C4-2B (cell line): Measurements from ENCODE around the gene ARCN1.

ENCODE experiments used
- H3K27ac ChIP-seq: fragments of 450-650 bp; 2 replicates; pipeline ENCODE4 v1.5.1; 2017
- ZFX ChIP-seq: fragments of 450-650 bp; IDR thresholded peaks from 2 replicates; pipeline ENCODE4 v1.6.1; 2017
- TF ChIP-seq, protein P1 (sequence below): fragments of 450-650 bp; conservative IDR thresholded peaks from 2 replicates; pipeline ENCODE4 v1.5.1; 2017; ENCODE audit warnings: mild to moderate bottlenecking

The ARCN1 gene

DNA sequence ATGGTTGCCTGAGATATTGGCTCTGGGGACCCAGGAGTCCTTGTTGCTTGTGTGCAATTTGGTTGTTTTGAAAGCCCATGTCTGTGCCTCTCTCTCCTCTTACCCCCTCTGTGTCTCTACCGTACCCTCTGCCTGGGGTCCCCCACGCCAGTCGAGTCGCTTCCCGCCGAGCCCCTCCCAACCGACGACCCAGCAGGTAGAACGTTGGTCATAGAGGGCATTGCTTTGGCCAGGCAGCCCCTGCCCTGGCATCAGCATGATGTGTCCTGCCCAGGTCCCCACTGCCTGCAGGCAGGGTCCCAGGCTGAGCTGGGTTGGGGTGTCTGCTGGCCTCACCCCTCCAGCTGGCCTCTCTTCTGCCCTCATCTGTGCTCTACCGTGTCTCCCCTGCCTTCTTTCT is 72.3 kb downstream of the ARCN1 start:
- TF ChIP-seq, protein P1, sequence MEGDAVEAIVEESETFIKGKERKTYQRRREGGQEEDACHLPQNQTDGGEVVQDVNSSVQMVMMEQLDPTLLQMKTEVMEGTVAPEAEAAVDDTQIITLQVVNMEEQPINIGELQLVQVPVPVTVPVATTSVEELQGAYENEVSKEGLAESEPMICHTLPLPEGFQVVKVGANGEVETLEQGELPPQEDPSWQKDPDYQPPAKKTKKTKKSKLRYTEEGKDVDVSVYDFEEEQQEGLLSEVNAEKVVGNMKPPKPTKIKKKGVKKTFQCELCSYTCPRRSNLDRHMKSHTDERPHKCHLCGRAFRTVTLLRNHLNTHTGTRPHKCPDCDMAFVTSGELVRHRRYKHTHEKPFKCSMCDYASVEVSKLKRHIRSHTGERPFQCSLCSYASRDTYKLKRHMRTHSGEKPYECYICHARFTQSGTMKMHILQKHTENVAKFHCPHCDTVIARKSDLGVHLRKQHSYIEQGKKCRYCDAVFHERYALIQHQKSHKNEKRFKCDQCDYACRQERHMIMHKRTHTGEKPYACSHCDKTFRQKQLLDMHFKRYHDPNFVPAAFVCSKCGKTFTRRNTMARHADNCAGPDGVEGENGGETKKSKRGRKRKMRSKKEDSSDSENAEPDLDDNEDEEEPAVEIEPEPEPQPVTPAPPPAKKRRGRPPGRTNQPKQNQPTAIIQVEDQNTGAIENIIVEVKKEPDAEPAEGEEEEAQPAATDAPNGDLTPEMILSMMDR: no peak
- no peak overlapping the region for H3K27ac ChIP-seq

DNA sequence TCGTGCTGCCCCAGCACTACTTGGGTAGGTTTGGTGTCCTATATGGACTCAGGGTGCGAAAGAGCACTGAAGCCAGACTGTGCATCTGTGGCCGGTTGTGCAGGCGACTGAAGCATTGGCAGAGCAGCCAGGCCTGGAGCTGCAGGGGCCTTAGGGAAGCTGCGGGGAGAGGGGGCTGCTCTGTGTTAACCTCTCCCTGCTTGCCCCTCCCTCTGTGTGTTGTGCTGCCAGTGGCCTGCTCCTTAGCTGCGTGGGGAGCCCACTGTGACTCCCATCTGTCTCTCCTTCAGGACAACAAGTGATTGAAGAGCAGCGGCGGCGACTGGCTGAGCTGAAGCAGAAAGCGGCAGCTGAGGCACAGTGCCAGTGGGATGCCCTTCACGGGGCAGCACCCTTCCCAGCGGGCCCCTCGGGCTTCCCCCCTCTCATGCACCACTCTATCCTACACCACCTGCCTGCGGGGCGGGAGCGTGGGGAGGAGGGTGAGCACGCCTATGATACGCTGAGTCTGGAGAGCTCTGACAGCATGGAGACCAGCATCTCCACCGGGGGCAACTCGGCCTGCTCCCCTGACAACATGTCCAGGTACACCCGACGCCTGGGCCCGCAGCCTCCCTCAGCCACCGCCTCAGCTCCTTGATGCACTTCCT is 73.0 kb downstream of the ARCN1 start:
- TF ChIP-seq ZFX: no peak
- peak overlapping the region; percentile 37 for H3K27ac ChIP-seq

DNA sequence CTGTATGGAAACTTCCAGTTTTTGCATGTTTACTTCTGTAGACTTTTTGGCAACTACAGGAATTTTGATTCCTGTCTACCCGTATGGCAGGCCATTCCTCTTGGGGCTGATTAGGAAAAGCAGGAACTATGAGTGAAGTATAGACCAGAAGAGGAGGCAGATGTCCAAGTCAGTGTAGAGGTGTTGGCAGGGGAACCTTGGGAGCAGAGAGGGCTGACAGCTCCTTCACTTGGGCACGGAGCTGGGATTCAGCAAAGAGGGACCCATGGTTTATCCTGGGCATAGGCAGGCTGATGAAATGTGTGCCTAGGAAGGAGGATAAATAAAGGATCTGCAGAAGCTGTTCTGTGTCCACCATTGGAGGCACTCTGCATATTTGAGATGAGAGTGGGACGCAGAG is 74.2 kb downstream of the ARCN1 start:
- no peak for TF ChIP-seq ZFX
- TF ChIP-seq, protein P1: no peak

DNA sequence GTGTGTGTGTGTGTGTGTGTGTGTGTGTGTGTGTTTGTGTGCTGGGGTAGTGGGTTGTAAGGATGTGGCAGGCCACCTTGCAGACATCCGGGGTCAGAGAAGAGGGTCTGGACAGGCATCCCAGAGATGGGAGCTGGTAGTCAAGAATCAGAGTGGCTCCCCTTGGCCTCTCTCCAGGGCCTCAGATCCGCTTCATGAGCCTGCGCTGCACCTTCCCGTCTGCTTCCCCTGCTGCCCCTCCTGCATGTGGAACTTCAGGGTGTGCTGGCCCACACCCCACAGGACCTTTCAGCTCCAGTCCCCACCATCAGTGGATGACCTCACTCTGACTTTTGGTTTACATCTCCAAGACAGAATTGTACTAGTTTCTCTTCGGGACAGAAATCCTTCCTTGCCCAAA is 76.1 kb downstream of the ARCN1 start:
- H3K27ac ChIP-seq: no peak overlapping the region
- no peak for TF ChIP-seq ZFX
- TF ChIP-seq, protein P1: no peak

More for the DNA sequence above, 74.2 kb downstream of the ARCN1 start:
- peak overlapping the region; percentile 37 for H3K27ac ChIP-seq

DNA sequence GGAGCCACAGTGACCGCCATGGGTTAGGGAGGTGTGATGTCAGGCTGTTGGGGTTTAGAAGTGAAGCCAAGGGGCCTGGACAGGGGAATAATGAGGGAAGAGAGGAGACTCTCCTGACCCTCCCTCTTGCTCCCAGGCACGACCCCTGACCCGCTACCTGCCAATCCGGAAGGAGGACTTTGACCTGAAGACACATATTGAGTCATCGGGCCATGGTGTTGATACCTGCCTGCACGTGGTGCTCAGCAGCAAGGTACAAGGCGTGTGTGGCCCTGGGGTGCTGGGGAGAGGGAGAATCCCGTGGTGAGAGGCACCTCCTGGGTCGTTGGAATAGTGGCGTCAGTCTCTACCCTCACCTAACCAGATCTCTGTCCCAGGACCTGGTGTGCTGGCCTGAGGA is 77.7 kb downstream of the ARCN1 start:
- no peak for TF ChIP-seq ZFX
- TF ChIP-seq, protein P1: no peak
- no peak overlapping the region for H3K27ac ChIP-seq

DNA sequence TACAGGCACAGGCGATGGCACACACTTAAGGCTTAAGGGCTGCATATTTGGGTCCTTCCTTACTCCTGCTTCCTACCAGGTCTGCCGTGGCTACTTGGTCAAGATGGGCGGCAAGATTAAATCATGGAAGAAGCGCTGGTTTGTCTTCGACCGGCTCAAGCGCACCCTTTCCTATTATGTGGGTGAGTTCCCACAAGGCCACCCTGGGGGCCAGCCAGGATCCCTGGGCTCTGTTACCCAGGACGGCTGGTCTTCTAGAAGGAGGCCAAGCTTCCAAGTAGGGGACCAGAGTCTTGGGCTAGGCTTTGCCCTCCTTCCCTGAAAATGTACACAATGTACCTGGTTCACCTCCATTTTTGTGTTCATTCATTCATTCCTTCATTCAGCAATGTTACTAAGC is 78.2 kb downstream of the ARCN1 start:
- H3K27ac ChIP-seq: no peak overlapping the region
- no peak for TF ChIP-seq ZFX
- TF ChIP-seq, protein P1: no peak

DNA sequence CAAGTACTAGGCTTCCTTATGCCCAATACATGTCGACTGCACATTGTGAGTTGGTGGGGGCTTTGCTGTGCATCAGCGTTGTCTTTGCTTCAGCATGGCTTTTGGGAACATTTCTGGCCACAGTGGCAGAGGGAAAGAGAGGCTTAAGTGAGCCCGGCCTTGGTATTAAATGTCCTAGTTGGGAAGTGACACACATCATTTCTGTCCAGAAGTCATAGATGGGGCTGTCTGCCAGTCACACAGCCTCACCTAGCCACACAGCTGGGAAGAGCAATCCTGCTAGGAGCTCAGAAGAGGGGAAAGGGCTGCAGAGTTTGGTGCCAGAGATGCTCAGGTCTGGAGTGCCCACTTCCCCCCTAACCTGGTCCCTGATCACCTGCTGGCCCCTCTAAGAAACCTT is 79.6 kb downstream of the ARCN1 start:
- TF ChIP-seq, protein P1: no peak
- no peak for TF ChIP-seq ZFX
- no peak overlapping the region for H3K27ac ChIP-seq
